GM18951 (cell line): Measurements from ENCODE around the gene MAMLD1.

Experiments
- POLR2A ChIP-seq: IDR thresholded peaks from 4 replicates; pipeline ENCODE4 v1.6.1; 2011; ENCODE audit warnings: mild to moderate bottlenecking; ENCODE audit not compliant: insufficient read length, insufficient read depth; ENCODE audit errors: extremely low read depth
- in situ Hi-C: fragments of 300-500 bp; cut with MboI; formaldehyde crosslinking; loops from one replicate; pipeline ENCODE4 v1.12.0; 2022; ENCODE audit warnings: low sequenced_read_pairs, mixed read lengths, inconsistent platforms; ENCODE audit not compliant: unreplicated experiment

Gene MAMLD1

GRCh38 chrX:150377005-150377404 lies 13.9 kb downstream of the MAMLD1 start:
- in situ Hi-C loops: no loop called here
- TF ChIP-seq POLR2A: no peak

- in situ Hi-C loops: no loop called here
- no peak for TF ChIP-seq POLR2A
Observed at GRCh38 chrX:150405006-150405405, 41.9 kb downstream of the MAMLD1 start.

DNA sequence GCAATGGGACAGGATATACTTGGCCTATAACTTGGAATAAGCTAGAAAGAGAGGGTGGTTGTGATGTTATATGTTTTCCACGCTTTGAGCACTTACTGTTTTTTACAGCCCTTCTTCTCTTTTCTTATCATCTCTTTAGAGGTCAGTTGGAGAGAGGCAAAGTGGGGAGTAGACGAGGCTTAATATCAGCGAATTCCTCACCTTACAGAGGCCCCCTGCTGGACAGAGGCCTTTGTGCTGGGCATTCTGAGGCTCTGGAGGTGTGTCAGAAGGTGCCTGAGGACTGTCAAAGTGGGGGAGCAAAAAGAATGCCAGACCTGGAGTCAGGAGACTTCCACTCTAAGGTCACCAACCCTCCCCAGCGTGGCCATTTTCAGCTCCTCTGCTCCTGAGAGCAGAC lies 42.5 kb downstream of the MAMLD1 start:
- no peak for TF ChIP-seq POLR2A
- in situ Hi-C loops: no loop called here

DNA sequence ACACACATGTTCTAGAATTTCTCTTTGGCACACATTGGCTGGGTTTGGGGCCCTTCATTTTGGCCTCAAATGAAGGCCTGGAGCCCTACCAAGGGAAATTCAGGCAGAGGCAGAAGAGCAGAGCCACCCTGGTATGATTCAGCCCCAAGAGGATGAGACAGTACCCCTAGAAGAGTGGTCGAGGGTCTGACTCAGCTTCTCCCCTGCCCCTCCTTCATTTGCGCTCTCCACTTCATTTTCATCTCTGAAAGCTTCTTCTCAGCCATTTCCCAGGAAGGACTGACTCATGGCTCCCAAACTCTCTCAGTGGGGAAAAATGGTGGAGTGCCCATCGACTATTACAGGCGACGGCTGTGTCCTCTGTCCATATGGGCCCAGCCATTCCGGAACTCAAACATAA lies 43.5 kb downstream of the MAMLD1 start:
- in situ Hi-C loops: no loop called here

DNA sequence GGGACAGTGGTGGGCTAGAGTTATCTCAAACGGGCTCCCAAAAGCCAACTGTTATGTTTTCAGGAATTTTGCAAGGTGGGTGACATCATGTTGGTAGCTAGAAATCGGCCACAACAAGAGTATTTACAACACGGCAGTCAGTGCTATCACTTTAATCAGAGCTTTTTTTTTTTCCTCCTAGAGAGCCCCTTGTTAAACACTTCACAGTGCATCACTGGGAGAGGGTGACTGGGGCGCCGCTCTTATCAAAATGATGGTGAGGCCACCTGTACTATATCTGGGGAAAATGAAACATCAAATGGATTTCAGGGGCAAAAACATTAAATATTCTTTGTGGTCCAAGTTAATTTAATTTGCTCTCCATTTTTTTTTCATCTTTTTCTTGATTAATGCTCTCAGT lies 44.9 kb downstream of the MAMLD1 start:
- no peak for TF ChIP-seq POLR2A
- in situ Hi-C loops: no loop called here

More for the DNA sequence above, 43.5 kb downstream of the MAMLD1 start:
- no peak for TF ChIP-seq POLR2A

- in situ Hi-C loops: no loop called here
- no peak for TF ChIP-seq POLR2A
Observed at GRCh38 chrX:150408561-150408960, 45.4 kb downstream of the MAMLD1 start.

GRCh38 chrX:150409486-150409885 lies 46.4 kb downstream of the MAMLD1 start:
- in situ Hi-C loops: no loop called here
- TF ChIP-seq POLR2A: no peak

- no peak for TF ChIP-seq POLR2A
- in situ Hi-C loops: no loop called here
Observed at GRCh38 chrX:150409964-150410363, 46.8 kb downstream of the MAMLD1 start.

DNA sequence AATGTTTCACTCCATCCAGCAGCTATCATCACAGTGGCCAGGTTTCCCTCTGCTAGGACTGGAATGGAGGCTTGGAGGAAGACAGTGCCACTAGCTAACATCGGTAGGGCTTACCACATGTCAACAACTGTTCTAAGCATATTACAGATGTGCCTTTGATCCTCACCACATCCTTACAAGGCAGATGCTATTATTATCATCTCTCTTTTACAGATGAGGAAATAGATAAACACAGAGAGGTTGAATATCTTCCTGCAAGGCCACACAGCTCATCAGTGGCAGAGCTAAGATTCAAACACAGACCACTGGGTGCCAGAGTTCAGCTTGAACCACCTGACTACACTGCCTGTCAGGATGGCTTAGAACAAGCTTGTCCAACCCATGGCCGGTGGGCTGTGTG lies 47.4 kb downstream of the MAMLD1 start:
- TF ChIP-seq POLR2A: no peak

DNA sequence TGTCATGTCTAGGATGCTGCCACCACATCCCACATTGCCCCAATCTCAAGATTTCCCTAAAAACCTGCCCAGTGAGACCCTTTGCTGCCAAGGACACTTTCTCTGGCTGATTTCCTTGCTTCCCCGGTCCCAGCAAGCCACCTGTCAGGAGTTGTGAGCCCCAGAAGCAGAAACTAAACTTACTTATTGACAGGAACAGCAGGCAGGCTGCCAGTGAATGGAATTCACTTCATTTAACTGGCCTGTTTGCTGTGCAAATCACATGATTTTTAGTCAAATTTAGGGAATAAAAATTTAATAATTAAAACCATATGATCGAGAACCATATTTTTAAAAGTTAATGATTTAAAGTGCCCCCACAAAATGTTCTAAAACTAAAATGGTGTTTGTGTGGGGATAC lies 48.5 kb downstream of the MAMLD1 start:
- in situ Hi-C loops: no loop called here
- TF ChIP-seq POLR2A: no peak

More for the DNA sequence above, 47.4 kb downstream of the MAMLD1 start:
- in situ Hi-C loops: no loop called here

DNA sequence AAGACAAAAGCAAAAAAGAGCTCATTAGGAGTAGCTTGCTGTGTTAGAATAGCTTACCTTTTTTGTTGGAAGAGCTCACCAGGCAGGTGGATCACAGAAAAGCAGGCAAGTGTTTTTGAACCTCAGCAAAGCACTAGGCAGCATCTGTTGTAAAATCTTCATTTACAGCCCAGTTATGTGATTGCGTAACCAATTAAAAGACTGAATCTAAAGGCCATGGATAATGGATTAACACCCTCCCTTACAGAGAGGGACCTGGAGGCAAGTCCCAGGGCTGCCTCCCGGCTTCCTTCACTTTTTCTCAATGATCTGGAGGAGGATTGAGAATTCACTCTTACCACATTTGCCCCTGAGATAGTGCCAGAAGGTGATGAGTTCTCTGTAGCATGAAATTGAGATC lies 51.1 kb downstream of the MAMLD1 start:
- in situ Hi-C loops: no loop called here
- no peak for TF ChIP-seq POLR2A

GRCh38 chrX:150416469-150416868 lies 53.4 kb downstream of the MAMLD1 start:
- in situ Hi-C loops: no loop called here
- TF ChIP-seq POLR2A: no peak

DNA sequence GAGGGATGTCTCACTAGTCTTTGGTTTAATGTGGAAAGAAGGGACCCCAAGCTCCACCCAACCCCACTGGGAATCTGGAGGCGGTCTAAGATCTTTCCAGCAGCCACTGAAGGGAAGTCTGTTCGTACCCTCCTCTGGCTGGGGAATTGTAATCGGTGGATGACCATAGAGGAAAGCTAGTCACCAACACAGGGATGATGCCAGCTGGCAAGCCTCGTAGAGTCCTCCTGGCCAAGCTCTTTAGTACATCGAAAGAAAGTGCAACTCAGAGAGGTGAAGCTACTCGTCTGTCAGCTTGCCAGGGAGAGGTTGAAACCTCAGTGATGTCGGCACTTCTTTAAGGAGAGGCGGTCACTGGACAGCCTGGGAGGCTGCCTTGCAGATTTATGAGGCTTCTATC lies 58.7 kb downstream of the MAMLD1 start:
- no peak for TF ChIP-seq POLR2A

DNA sequence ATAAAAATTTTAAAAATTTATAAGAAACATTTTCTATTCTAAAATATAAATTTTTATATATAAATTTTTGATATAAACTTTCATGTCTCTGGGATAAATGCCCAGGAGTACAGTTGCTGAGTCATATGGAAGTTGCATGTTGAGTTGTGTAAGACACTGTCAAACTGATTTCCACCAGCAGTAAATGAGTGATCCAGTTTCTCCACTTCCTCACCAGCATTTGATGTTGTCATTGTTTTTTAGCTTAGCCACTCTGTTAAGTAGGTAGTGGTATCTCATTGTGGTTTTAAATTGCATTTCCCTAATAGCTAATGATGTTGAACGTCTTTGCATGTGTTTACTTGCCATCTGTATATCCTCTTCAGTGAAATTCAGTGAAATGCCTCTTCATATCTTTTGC lies 66.5 kb downstream of the MAMLD1 start:
- no peak for TF ChIP-seq POLR2A
- in situ Hi-C loops: no loop called here

More for the DNA sequence above, 58.7 kb downstream of the MAMLD1 start:
- in situ Hi-C loops: no loop called here

- in situ Hi-C loops: no loop called here
- no peak for TF ChIP-seq POLR2A
Observed at GRCh38 chrX:150436195-150436594, 73.1 kb downstream of the MAMLD1 start.
